H1 (cell line): ENCODE results near the gene CORIN. TPM values are rescaled to one million over a fixed set of nuclear protein-coding genes. Genes with fewer than 3 reads are reported as not detected.

Experiments
- CTCF ChIA-PET: fragments of 300-600 bp; sonication (Branson Sonifier 250); formaldehyde crosslinking; loops from one replicate; lab custom pipeline; 2021; ENCODE audit not compliant: partially characterized antibody; lab: Charles Lee
- POLR2A ChIA-PET: fragments of 300-600 bp; sonication (Branson Sonifier 250); formaldehyde crosslinking; loops from one replicate; lab custom pipeline; 2021; ENCODE audit warnings: inconsistent platforms; ENCODE audit not compliant: partially characterized antibody; lab: Charles Lee
- DNase-seq, 2 experiments: peaks; one replicate each; pipeline versions ENCODE4 v3.0.0 to v3.0.0-alpha.2; 2010 to 2022; ENCODE audit warnings: low spot score in 2 of 2, low read depth in 1 of 2, mixed read lengths in 1 of 2
- FAIRE-seq: peaks from 2 replicates; lab custom pipeline; 2011; peaks lifted over from hg19 to GRCh38; lab: Jason Lieb, UNC
- H2AFZ ChIP-seq: 2 replicates; pipeline ENCODE4 v1.8.1; 2012; ENCODE audit warnings: low read length, inconsistent platforms
- H2AK5ac ChIP-seq: 2 replicates; pipeline ENCODE4 v1.6.1; 2013; ENCODE audit warnings: low read depth, low read length
- H2BK120ac ChIP-seq: replicated peaks from 2 replicates; pipeline ENCODE3; 2013; ENCODE audit warnings: low read depth, low read length, inconsistent platforms
- H2BK12ac ChIP-seq: 2 replicates; pipeline ENCODE4 v1.6.1; 2013; ENCODE audit warnings: low read depth, low read length
- H2BK15ac ChIP-seq: 2 replicates; pipeline ENCODE4 v1.6.1; 2013; ENCODE audit warnings: low read length
- H2BK20ac ChIP-seq: 2 replicates; pipeline ENCODE4 v1.6.1; 2013; ENCODE audit warnings: low read length
- H2BK5ac ChIP-seq: 2 replicates; pipeline ENCODE4 v1.6.1; 2013; ENCODE audit warnings: low read depth, low read length
- H3K14ac ChIP-seq: 2 replicates; pipeline ENCODE4 v1.6.1; 2013; ENCODE audit warnings: inconsistent platforms; ENCODE audit not compliant: insufficient read length
- H3K18ac ChIP-seq: 2 replicates; pipeline ENCODE4 v1.6.1; 2013; ENCODE audit warnings: low read length; ENCODE audit errors: extremely low read depth
- H3K23ac ChIP-seq: 2 replicates; pipeline ENCODE4 v1.6.1; 2013; ENCODE audit warnings: inconsistent platforms; ENCODE audit not compliant: insufficient read length
- H3K23me2 ChIP-seq: 2 replicates; pipeline ENCODE4 v1.6.1; 2013; ENCODE audit warnings: low read depth, low read length
- H3K27ac ChIP-seq: 2 replicates; pipeline ENCODE4 v1.6.1; 2011; ENCODE audit warnings: low read depth, low read length, inconsistent platforms
- H3K27me3 ChIP-seq, 4 experiments: replicated peaks in 1 of 4; 1 replicate in 1 of 4; 2 replicates in 3 of 4; pipeline versions ENCODE4 v1.6.1 to v1.8.1; 2011 to 2013; ENCODE audit warnings: low read length in 3 of 4, mild to moderate bottlenecking in 3 of 4, inconsistent platforms in 2 of 4, mixed read lengths in 2 of 4, moderate library complexity in 1 of 4; ENCODE audit not compliant: control insufficient read depth in 3 of 4, insufficient read depth in 3 of 4; ENCODE audit errors: extremely low read depth in 1 of 4
- H3K36me3 ChIP-seq, 4 experiments: 2 replicates each; pipeline versions ENCODE4 v1.6.1 to v1.8.1; 2011 to 2013; ENCODE audit warnings: mild to moderate bottlenecking in 4 of 4, low read length in 3 of 4, moderate library complexity in 2 of 4, control low read depth in 1 of 4, inconsistent platforms in 1 of 4; ENCODE audit not compliant: insufficient read depth in 4 of 4, control insufficient read depth in 2 of 4
- H3K4ac ChIP-seq: replicated peaks from 2 replicates; pipeline ENCODE3; 2013; ENCODE audit warnings: low read length, low read depth, mixed read lengths, inconsistent platforms; ENCODE audit not compliant: insufficient read length
- H3K4me1 ChIP-seq, 4 experiments: replicated peaks in 1 of 4; 1 replicate in 1 of 4; 2 replicates in 3 of 4; pipeline versions ENCODE4 v1.6.1 to v1.8.1; 2011 to 2013; ENCODE audit warnings: low read length in 3 of 4, inconsistent platforms in 2 of 4, mixed read lengths in 1 of 4; ENCODE audit not compliant: insufficient read depth in 4 of 4, control insufficient read depth in 3 of 4
- H3K4me2 ChIP-seq, 2 experiments: 2 replicates each; pipeline versions ENCODE4 v1.6.1 to v1.8.1; 2011 to 2013; ENCODE audit warnings: low read depth in 2 of 2, low read length in 2 of 2, control low read depth in 1 of 2, inconsistent platforms in 1 of 2, mild to moderate bottlenecking in 1 of 2; ENCODE audit not compliant: insufficient read depth in 1 of 2
- H3K4me3 ChIP-seq, 4 experiments: fragments of 200-600, 300-600 bp in 1 of 4; sonication (generic), shearing (Covaris generic), sonication (Bioruptor Twin) in 1 of 4; 2 replicates each; pipeline versions ENCODE4 v1.5.1 to v1.8.1; 2011 to 2016; ENCODE audit warnings: low read length in 4 of 4, low read depth in 3 of 4, control low read depth in 2 of 4, inconsistent platforms in 2 of 4, mild to moderate bottlenecking in 2 of 4, mixed read lengths in 1 of 4, moderate library complexity in 1 of 4; ENCODE audit not compliant: insufficient read depth in 2 of 4; ENCODE audit errors: extremely low read depth in 1 of 4
- H3K56ac ChIP-seq: replicated peaks from 2 replicates; pipeline ENCODE3; 2013; ENCODE audit warnings: low read depth, mild to moderate bottlenecking, mixed read lengths, low read length, inconsistent platforms; ENCODE audit not compliant: insufficient read length
- H3K79me1 ChIP-seq: 2 replicates; pipeline ENCODE4 v1.6.1; 2013; ENCODE audit warnings: low read depth, low read length, control low read depth
- H3K79me2 ChIP-seq, 2 experiments: 2 replicates each; pipeline versions ENCODE4 v1.6.1 to v1.8.1; 2012 to 2013; ENCODE audit warnings: low read length in 2 of 2, mild to moderate bottlenecking in 2 of 2, inconsistent platforms in 1 of 2; ENCODE audit not compliant: insufficient read depth in 2 of 2, control insufficient read depth in 1 of 2
- H3K9ac ChIP-seq, 4 experiments: replicated peaks in 1 of 4; 1 replicate in 1 of 4; 2 replicates in 3 of 4; pipeline versions ENCODE4 v1.6.1 to v1.8.1; 2011 to 2013; ENCODE audit warnings: low read depth in 3 of 4, low read length in 3 of 4, control low read depth in 2 of 4, mild to moderate bottlenecking in 2 of 4, moderate library complexity in 2 of 4, inconsistent platforms in 1 of 4; ENCODE audit errors: extremely low read depth in 1 of 4
- H3K9me3 ChIP-seq, 2 experiments: 2 replicates each; pipeline versions ENCODE4 v1.6.1 to v1.8.1; 2012 to 2013; ENCODE audit warnings: mild to moderate bottlenecking in 2 of 2, moderate library complexity in 2 of 2, control low read depth in 1 of 2, inconsistent platforms in 1 of 2, low read depth in 1 of 2, low read length in 1 of 2, mixed read lengths in 1 of 2; ENCODE audit not compliant: insufficient read depth in 2 of 2
- H4K20me1 ChIP-seq, 2 experiments: replicated peaks in 1 of 2; 2 replicates each; pipeline versions ENCODE3 to v1.8.1; 2011 to 2013; ENCODE audit warnings: inconsistent platforms in 2 of 2, low read length in 2 of 2, mild to moderate bottlenecking in 1 of 2; ENCODE audit not compliant: insufficient read depth in 2 of 2, control insufficient read depth in 1 of 2
- H4K5ac ChIP-seq: 2 replicates; pipeline ENCODE4 v1.6.1; 2013; ENCODE audit warnings: low read length, low read depth, mixed read lengths, inconsistent platforms; ENCODE audit not compliant: insufficient read length
- H4K8ac ChIP-seq: 2 replicates; pipeline ENCODE4 v1.8.0; 2013; ENCODE audit warnings: mild to moderate bottlenecking, moderate library complexity, low read length, inconsistent platforms; ENCODE audit not compliant: insufficient read depth; ENCODE audit errors: extremely low read depth
- H4K91ac ChIP-seq: replicated peaks from 2 replicates; pipeline ENCODE3; 2013; ENCODE audit warnings: low read length, mixed read lengths, inconsistent platforms; ENCODE audit not compliant: insufficient read length
- CBX8 ChIP-seq: fragments of 300-800, 300-1000 bp; sonication (generic); IDR thresholded peaks from 2 replicates; pipeline ENCODE4 v1.7.1; 2016; ENCODE audit warnings: low read depth, low read length, borderline replicate concordance
- JUND ChIP-seq: IDR thresholded peaks from 2 replicates; pipeline ENCODE4 v1.6.1; 2011; ENCODE audit warnings: mild to moderate bottlenecking, improper control_type of control experiment, low read length
- KDM1A ChIP-seq: fragments of 200-600, 300-600 bp; sonication (generic); IDR thresholded peaks from 2 replicates; pipeline ENCODE4 v1.7.1; 2016; ENCODE audit warnings: mild to moderate bottlenecking, low read length, borderline replicate concordance
- RBBP5 ChIP-seq: IDR thresholded peaks from 2 replicates; pipeline ENCODE4 v1.7.1; 2012; ENCODE audit warnings: low read depth, mild to moderate bottlenecking, inconsistent platforms, low read length, moderate library complexity, borderline replicate concordance
- RNF2 ChIP-seq: fragments of 200-900, 300-1000 bp; sonication (generic); IDR thresholded peaks from 2 replicates; pipeline ENCODE4 v1.7.1; 2016; ENCODE audit warnings: borderline replicate concordance, low read depth, mild to moderate bottlenecking, antibody characterized with exemption, low read length; ENCODE audit not compliant: poor library complexity, severe bottlenecking; ENCODE audit errors: missing control alignments
- SP2 ChIP-seq: IDR thresholded peaks from 2 replicates; pipeline ENCODE4 v1.6.1; 2012; ENCODE audit warnings: mild to moderate bottlenecking, low read length, inconsistent platforms
- SP4 ChIP-seq: IDR thresholded peaks from 2 replicates; pipeline ENCODE4 v1.6.1; 2012; ENCODE audit warnings: low read length, inconsistent platforms
- SRF ChIP-seq: IDR thresholded peaks from 2 replicates; pipeline ENCODE4 v1.6.1; 2011; ENCODE audit warnings: mild to moderate bottlenecking, low read depth, low read length, moderate library complexity
- YY1 ChIP-seq: IDR thresholded peaks from 2 replicates; pipeline ENCODE4 v1.6.1; 2011; ENCODE audit warnings: low read depth, mild to moderate bottlenecking, low read length
- WGBS, 2 experiments: shearing (Covaris generic) in 1 of 2; methylation state at CpG; one replicate each; pipeline versions ENCODE4 v1.1.6 to v1.1.7; 2013 to 2015; ENCODE audit warnings: low lambda C conversion rate in 2 of 2, mixed read lengths in 2 of 2, inconsistent platforms in 1 of 2, low coverage in 1 of 2, missing lambda C conversion rate in 1 of 2; ENCODE audit not compliant: insufficient replicate concordance in 2 of 2, insufficient coverage in 1 of 2, insufficient read length in 1 of 2; ENCODE audit errors: extremely low coverage in 1 of 2, missing lambda C conversion rate in 1 of 2; 5-methylcytosine and 5-hydroxymethylcytosine counted together
- polyA plus RNA-seq, 7 experiments: library from polyadenylated mRNA; depleted of rRNA in 3 of 7; stranded (reverse) in 5 of 7; unstranded in 2 of 7; fragments of >200 nt in 5 of 7; fragments of 200-250 nt in 2 of 7; gene quantifications; 1 replicate in 5 of 7; 2 replicates in 1 of 7; 4 replicates in 1 of 7; pipeline versions ENCODE4 v1.2.1 to v1.2.3, GENCODE V29; 2011 to 2013; ENCODE audit warnings: missing spikeins in 2 of 7, mixed read lengths in 2 of 7
- total RNA-seq: library from RNA; stranded (reverse); fragmentation: NEBNext Ultra II Directional; extraction: Animal tissue kit (Norgen Biotek cat#: 25700); gene quantifications from 2 replicates; pipeline ENCODE4 v1.2.1, GENCODE V29; 2021

CORIN gene
- total and polyA plus RNA-seq, 2 of the 8 experiments (the other 6 are each of a cell fraction or from before 2014, with no cell fraction given), result 0.09 to 0.32 TPM

GRCh38 chr4:47717188-47717587 is 120.7 kb downstream of the CORIN start:
- Histone ChIP-seq H2BK15ac (no peak overlapping the region), H3K27me3 (peaks cover 0 to 2% (median under 1%) of the 10 kb centered on the region in 4 experiments; a peak in 2 of 7 replicates), H2BK120ac (no peak overlapping the region), H3K79me2 (no peaks in the 10 kb centered on the region), H4K20me1 (no peaks in the 10 kb centered on the region), H3K4ac (no peak overlapping the region), H3K4me3 (peak overlapping the region in 1 of 4 experiments; percentile 10; a peak in 1 of 8 replicates), H3K56ac (no peak overlapping the region), H2AFZ (no peak overlapping the region), H3K79me1 (no peaks in the 10 kb centered on the region), H3K27ac (no peak overlapping the region), H3K9me3 (no peaks in the 10 kb centered on the region), H3K23ac (no peak overlapping the region), H3K36me3 (no peaks in the 10 kb centered on the region), H2BK12ac (no peak overlapping the region), H3K9ac (no peak overlapping the region), H3K4me2 (peak overlapping the region; percentile 22 to 47; a peak in 2 of 4 replicates), H3K23me2 (no peaks in the 10 kb centered on the region), H3K14ac (no peak overlapping the region), H4K91ac (no peak overlapping the region), H4K5ac (no peak overlapping the region), H2BK5ac (no peak overlapping the region), H3K18ac (no peak overlapping the region), H2AK5ac (no peak overlapping the region), H2BK20ac (no peak overlapping the region), H4K8ac (no peak overlapping the region), H3K4me1 (peaks cover 0 to 7% (median 4%) of the 10 kb centered on the region in 4 experiments; a peak in 4 of 7 replicates)
- no peak for TF ChIP-seq YY1
- TF ChIP-seq SRF, result no peak
- no peak for TF ChIP-seq JUND
- no peak for TF ChIP-seq RNF2
- no peak for TF ChIP-seq RBBP5
- no peak for TF ChIP-seq CBX8
- no peak for TF ChIP-seq KDM1A
- no peak for TF ChIP-seq SP4
- TF ChIP-seq SP2, result no peak
- DNase-seq (no peak), FAIRE-seq (no peak)
- WGBS, 2 experiments, result 31% methylated on average over 5 of the region's 5 CpGs; no CpG with 5 or more reads in 1 of the 2 experiments
- ChIA-PET POLR2A (no interaction called here), CTCF (interaction anchor here (0.7 to 4.8 kb wide), 2 partner anchors 11 to 12 kb away, joined by 3 to 30 read pairs; no protein-coding TSS in a partner anchor)
